Kidney capillary endothelial cell (primary cell): ENCODE results near the gene CDK5R1.

Source experiments
- DNase-seq: peaks from one replicate; pipeline ENCODE4 v3.0.0-alpha.2; 2018; ENCODE audit warnings: low spot score

CDK5R1 gene

DNA sequence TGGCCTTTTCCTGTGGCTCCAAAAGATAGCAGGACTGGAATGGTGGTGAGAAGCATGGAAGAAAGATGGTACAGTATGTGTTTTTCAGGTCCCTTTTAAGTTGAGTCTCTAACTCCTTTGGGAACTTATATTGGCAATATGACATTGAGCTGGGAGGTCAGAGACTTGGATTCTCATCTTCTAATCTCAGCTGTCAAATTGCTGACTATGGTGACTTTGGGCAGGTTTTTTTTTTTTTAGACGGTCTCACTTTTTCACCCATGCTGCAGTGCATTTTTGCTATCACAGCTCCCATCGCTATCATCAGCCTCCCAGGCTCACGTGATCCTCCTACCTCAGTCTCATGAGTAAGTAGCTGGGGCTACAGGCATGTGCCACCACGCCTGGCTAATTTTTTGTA lies 15.1 kb upstream of the CDK5R1 start:
- DNase-seq = no peak

DNA sequence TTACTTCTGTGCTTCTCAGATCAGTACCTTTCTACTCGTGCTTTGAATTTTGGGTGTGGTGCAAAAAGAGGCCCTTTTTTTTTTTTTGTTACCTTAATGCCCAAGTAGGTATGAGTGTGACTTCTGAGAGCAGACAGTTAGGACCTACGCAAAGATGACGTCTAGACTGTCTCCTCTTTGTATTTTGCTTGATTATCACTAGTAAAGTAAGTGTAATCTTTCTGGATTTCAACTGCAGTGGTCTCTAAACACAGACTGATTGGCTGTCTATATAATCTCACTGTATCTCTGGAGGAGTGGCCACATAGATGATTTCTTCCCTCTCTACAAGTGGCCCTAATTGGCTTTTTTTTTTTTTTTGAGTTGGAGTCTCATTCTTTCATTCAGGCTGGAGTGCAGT lies 11.5 kb upstream of the CDK5R1 start:
- DNase-seq = no peak

DNA sequence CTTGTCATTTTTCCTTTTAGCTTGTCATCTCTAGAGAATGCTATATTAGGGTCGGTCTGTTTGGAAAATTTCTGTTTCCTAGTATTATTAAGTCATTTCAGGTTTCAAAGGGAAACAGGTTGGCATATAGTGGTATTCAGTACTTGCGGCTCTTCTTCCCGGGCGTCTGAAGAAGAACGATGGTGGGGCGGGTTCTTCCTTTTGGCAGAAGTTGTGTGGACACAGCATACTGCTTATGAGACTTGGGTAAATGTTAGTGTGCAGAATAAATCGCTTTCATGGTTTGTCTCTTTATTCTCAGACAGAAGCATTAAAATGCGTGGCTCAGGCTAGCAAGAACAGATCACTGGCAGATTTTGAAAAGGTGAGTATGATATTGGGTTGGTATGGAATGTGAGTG lies 9.6 kb upstream of the CDK5R1 start:
- DNase-seq = no peak

DNA sequence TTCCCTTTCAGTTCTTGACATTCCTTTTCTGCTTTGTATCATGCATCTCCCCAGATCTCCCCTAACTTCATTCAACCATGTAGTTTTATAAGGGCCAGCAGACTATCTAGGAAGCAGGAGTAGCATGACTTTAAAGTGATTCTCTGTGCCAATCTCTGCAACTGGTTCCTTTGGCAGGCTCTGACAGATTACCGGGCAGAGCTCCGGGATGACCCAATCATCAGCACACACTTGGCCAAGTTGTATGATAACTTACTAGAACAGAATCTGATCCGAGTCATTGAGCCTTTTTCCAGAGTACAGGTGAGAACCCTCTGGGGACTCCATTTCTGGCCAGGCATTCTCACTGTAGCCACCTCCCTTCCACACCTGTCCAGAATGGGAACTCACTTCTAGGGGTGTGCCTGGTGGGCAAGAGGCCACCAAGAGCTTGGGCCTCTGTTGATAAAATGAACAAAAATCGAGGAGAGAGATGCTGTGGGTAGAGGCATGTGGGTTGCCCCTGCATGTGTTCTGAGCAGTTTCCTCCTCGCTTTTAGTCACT lies 7.6 kb upstream of the CDK5R1 start:
- DNase-seq = no peak

DNA sequence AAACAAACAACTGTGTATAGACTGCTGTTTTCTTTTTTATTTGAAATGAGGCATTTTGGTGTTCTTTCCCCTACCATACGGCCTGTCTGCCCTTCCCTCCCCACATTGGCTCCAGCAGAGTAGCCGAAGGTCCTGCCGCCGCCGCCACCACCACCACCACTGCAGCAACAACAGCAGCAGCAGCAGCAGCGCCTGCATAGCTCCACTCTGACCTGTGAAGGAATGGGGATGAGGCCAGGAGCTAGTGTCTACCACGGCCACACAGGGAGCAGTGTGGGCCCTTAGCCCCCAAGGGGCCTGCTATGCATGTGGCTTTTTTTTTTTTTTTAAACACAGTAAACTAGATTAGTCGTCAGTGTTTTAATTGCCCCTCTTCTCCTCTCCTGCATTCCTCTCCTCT lies 5.6 kb upstream of the CDK5R1 start:
- DNase-seq = no peak

DNA sequence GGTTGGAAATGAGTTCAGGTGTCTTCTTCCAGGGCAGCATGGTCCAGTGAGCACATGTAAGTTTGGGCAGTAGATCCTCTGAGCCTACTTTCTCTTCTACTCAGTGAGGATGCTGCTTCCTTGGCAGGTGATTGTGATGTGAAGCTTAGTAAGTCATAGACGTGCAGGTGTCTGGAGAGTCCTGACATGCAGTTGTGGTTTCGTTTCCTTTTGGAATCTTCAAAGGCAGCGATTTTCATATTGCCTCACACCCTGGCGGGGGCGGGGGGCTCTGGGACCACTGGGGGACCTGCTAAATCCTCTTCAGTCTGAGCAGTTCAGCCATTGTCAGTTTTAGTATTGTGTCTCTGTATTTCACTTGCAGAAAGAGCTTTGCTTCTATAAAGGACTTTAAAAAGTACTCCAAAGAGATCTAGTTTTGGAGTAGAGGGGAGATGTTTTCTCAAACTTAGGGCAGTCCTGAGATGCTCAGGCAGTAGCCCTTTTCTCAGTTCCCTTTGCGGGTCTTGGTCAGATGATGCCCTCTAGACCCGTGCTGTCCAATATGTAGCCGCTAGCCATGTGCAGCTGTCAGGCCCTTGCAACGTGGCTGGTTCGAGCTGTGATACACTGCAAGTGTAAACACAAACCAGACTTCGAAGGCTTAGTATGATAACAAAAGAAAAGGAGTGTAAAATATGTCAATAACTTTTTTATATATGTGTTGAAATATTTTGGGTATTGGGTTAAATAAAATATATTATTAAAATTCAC lies 4.0 kb upstream of the CDK5R1 start:
- DNase-seq = no peak

DNA sequence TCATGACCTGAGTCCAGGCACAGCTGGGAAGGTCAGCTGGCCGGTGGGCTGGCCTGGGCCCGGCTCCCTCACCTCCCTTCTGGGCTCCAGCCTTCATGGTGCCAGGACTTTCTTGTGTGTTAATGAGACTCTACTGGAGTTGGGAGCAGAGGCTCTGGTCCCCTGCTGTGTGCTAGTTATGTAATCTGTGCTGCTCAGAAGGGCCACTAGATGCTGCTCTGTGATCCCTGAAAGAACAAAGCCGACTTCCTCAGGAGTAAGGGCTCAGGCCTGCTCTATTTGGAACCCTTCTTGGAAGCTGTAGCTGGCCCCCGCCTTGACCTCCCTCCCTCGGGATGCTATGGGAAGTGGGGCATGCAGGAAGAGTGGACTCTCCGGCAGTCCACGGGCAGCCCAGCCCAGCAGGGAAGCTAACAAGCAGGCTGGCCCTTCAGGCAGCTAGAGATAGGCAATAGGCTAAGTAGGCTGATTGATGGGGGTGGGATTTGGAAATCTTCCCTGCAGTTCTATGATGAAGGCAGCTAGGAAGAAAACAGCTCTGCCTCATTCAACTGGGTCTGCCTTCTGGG lies 3.3 kb upstream of the CDK5R1 start:
- peak; percentile 55 for DNase-seq

DNA sequence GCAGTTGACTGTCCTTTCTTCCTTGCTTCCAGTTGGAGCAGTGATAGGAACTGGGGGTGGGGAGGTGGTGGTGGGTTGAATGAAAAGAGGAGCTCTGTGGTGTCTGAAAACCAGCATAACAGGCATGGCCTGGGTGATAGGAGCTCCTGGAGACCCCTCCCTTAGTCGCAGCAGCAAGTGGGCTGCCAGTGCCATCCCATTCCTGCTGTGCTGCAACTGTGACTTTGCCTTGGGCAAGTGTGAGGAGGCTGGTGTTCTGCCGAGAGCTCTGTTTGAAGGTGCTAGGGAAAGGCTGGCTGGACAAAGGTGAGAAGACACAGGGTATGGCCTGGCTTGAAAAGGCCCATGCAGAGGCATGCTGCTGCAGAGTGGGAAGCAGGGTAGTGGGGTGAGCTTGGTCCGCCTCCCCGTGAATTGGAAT lies 2.7 kb upstream of the CDK5R1 start:
- no peak for DNase-seq

DNA sequence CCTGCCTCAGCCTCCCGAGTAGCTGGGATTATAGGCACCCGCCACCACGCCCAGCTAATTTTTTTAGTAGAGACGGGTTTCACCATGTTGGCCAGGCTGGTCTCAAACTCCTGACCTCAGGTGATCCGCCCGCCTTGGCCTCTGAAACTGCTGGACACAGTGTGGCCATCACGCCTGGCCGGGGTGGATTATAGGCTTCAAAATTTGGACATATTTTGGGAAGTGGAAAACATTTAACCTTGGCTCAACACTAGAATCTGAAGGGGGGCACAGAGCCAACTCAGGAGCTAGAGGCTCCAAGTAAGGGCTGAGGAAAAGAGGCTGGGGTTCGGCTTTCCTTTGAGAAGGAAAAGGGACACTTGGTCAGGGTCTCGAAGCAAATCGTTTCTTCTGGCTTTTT lies 2.2 kb upstream of the CDK5R1 start:
- DNase-seq = no peak

DNA sequence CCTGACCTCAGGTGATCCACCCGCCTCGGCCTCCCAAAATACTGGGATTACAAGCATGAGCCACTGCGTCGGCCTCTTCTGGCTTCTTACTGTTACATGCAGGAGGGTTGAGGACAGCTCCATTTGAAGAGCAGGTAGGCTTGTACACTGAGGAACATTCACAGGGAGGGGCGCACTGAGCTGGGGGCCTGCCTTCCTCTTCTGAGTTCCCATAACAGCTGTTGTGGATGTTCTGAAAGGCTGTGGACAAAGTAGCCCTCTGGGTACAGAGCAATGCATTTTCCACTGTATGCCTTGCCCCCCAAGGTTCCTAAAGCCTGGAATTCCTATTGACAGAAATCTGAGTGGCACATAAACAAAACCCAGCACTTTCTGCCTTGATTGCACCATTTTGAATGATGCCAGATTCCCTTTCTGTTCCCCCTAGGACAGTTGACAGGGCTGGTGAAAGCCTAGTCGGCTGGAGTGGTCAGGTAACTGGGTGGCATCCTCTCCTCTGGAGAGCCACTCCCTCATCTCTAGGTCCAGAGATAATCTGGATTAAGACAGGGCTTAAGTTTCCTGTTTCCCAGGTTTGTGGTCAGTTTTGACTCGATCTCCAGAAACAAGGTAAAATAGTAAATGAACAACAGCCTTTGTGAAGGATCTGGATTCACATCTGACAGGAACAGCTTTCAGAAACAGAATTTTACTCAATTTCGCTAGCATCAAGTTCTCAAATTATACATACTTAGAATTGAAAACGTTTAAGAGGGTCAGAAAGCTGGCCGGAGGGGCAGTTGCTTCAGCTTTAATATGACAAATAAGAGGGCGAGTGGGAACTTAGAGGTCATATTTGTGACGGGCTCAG lies 1.3 kb upstream of the CDK5R1 start:
- no peak for DNase-seq

DNA sequence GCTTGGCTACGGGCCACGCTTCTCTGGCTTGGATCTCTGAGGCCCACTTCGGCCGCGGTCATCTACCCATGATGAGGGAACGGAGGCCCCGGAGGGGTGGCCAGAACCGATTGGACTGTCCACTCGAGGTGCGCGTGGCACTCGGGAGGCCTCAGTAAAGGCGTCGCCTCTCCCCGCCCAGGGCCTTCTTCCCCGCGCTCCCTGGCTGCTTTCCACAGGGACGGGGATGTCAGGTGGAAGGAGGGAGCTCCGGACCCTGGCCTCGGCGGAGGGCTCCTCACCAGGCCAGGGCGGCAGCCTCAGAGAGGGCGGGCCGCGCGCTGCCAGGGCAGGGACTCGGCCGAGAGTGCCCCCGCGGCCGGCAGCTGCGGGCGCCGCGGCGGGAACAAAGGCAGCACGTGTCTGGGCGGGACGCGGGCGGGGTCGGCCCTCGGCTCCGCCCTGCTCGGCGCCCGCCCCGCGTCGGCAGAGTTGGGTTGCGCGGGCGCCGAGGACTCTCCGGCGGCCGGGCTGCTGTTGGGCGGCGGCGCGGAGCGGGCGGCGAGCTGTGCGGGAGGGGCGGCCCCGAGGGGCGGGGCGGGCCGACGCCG lies 587 bp upstream of the CDK5R1 start:
- DNase-seq = peak; percentile 65

DNA sequence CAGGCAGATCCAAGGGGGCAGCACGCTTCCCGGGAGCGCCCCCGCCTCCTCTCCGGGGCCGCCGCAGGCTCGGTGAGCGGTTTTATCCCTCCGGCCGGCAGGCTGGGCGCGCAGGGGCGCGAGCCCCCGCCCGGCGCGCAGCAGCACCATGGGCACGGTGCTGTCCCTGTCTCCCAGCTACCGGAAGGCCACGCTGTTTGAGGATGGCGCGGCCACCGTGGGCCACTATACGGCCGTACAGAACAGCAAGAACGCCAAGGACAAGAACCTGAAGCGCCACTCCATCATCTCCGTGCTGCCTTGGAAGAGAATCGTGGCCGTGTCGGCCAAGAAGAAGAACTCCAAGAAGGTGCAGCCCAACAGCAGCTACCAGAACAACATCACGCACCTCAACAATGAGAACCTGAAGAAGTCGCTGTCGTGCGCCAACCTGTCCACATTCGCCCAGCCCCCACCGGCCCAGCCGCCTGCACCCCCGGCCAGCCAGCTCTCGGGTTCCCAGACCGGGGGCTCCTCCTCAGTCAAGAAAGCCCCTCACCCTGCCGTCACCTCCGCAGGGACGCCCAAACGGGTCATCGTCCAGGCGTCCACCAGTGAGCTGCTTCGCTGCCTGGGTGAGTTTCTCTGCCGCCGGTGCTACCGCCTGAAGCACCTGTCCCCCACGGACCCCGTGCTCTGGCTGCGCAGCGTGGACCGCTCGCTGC lies 832 bp downstream of the CDK5R1 start:
- peak; percentile 13 for DNase-seq

DNA sequence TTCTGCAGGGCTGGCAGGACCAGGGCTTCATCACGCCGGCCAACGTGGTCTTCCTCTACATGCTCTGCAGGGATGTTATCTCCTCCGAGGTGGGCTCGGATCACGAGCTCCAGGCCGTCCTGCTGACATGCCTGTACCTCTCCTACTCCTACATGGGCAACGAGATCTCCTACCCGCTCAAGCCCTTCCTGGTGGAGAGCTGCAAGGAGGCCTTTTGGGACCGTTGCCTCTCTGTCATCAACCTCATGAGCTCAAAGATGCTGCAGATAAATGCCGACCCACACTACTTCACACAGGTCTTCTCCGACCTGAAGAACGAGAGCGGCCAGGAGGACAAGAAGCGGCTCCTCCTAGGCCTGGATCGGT lies 1.4 kb downstream of the CDK5R1 start:
- no peak for DNase-seq

DNA sequence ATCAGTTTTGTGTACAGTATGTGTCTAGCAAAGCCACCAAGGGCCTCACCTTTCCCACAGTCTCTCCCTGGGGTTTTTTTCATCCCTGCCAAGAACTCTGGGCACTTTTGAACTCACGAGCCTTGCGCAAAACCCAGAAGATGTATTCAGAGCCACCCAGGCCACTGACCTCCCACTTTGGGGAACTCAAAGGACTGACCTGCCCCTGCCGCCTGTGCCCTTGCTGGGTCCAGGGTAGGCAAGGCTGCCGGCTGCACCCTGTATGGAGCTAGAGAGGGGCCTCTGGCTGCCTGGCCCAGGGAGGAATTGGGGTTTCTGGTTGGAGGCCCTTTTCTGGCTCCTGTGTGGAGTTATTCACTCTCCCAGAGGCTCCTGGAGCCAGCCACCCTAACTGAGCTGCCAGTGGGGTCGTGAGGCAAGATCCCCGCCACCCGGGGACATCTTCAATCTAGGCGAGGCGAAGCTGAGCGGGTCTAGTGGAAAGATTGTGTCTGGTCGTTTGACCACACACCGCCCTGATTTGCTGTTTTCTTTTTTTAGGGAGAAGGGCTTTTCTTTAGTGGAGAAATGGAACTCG lies 1.9 kb downstream of the CDK5R1 start:
- no peak for DNase-seq

DNA sequence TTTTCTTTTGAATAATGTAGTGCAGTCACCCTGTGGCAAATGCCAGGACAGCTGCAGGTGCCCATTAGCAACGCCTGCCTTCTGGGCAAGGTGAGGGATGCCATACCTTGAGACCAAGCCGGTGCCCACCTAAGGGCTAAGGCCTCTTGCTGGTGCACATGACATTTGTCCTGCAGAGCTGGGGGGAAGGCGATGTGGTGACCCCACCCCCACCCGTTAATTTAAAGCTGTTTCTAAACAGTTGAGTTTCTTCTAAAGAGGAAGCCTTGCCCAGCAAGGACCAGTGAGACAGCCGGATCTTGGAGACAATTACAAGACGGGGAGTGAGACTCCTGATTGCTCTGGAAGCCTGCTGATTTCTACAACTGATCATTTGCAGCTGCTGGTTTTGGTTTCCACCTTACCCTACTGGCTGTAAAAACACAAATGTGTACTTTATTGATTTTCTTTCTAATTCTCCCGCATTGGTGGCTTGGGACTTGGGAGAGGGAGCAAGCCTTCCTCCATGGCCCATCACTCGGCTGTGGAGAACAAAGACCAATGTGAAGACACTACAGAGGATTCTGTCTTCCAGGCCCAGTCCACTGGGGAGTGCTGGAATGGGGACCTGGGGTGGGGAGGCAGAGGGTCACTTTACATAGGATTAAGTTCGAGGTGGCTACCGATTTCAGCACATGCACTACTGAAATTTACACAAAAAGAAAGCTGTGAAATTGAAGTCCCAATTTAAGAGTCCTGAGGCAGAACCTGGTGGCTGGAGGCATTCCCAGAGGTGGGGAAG lies 2.7 kb downstream of the CDK5R1 start:
- DNase-seq = no peak

DNA sequence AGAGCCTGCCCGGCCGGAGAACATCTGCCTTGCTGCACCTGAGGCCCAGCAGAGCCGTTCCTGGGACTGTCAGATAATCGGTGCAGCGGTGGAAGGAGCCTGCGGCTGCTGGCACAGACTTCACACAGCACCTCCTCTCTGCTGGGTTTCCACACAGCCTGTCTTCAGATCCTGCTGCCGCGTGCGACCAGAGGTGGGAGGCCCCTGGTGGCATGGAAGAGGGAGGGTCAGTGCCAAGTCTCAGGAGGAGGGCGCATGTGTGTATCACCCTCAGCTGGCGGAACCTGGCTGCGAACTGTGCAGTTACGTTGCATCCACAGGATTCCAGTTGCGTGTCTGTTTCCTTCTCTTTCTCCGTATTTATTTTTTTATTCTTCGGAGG lies 3.3 kb downstream of the CDK5R1 start:
- DNase-seq = no peak

DNA sequence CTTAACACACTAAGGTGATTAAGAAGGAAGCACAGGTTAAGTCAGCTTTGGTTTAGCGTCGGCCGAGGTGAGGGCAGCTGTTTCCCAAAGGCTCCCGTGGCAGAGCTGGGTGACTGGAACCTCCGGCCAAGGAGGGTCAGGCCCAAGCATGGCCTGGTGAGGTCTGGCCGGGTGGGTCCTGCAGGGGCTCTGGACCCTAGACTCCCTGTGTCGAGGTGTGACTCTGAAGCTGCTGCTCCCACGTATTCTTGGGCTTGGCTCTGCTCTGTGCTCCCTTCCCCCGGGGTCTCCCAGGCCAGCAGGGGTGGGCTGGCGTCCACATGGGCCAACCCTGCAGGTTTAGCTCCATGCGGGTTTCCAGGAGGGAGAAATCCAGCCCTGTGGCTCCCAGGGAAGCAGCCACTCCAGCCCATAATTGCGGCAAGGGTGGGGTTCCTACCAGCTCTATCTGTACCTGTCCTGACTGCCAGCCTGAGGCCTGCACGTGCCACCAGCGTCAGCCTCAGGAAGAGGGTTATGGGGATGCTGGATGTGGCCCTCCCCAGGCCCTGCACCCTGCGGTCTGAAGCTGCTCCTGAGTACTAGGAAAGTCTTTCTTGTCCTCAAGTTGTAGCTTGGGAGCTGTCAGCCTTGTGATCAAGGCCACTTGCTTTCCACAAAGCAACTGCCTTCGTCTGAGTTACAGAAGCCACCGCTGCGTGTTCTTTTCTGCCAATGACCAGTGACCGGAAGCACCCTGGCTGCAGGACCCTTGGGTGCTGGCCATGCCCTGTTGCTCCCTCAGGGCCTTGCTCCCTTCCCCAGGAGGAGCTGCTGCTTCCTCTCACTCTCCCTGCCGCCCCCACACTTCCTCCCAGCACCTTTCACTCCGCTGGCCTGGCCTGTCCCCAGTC lies 4.8 kb downstream of the CDK5R1 start:
- no peak for DNase-seq

DNA sequence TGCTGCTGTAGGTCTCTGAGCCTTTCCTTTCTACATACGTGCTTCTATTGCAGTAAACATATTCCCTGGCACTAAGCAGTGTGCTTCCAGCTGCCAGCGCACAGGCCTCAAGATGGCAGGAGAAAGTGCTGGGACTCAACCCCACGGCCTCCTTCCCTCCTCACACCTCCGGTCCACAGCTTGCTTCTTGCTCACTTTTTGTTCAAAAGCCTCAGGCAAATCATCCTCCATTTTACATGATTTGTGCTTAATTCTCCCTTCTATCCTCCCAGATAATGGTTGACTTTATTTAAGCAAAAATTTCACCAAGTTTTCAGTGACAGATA lies 5.4 kb downstream of the CDK5R1 start:
- DNase-seq = no peak

DNA sequence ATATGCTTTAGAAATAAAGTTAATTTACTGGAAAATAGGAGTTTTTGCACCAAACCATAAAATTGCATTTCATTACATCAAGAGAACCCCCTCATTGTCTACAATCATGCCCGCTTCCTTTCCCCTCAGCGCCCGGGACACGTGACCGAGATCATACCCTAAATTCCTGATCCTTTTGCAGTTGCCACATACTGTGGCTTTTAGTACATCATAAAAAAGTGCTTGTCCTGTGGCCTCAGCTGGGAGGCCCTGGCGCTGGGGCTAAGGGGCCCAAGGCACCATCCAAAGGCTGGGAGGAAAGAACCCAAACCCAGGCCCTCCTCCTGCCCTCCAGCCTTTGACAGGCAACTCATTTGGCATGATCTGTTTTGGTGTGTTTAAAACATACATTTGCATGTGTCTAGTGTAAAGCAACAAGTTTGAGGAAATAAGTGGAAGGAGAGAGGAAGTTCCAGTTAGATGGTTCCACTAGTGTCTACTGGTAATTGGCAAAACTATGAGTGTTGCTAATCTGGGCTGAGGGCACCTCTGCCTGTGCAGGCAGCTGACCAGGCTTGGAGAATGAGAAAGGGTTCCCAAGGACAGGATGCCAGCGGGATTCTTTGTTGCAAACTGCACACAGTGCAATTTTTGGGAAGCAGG lies 6.0 kb downstream of the CDK5R1 start:
- no peak for DNase-seq
